HFF-Myc (cell line): Measurements from ENCODE around the gene CELF1.

Experiments used
- DNase-seq: peaks from one replicate; pipeline ENCODE4 v3.0.0-alpha.2; 2011; ENCODE audit warnings: low read depth; ENCODE audit errors: extremely low read depth
- H3K4me3 ChIP-seq: replicated peaks from 2 replicates; pipeline ENCODE4 v1.5.1; 2011; ENCODE audit warnings: low read depth, mild to moderate bottlenecking, control low read depth, low read length
- CTCF ChIP-seq: IDR thresholded peaks from 2 replicates; pipeline ENCODE4 v1.5.1; 2012; ENCODE audit warnings: mild to moderate bottlenecking, low read depth, low read length, control low read depth; ENCODE audit errors: missing control alignments

The CELF1 gene

DNA sequence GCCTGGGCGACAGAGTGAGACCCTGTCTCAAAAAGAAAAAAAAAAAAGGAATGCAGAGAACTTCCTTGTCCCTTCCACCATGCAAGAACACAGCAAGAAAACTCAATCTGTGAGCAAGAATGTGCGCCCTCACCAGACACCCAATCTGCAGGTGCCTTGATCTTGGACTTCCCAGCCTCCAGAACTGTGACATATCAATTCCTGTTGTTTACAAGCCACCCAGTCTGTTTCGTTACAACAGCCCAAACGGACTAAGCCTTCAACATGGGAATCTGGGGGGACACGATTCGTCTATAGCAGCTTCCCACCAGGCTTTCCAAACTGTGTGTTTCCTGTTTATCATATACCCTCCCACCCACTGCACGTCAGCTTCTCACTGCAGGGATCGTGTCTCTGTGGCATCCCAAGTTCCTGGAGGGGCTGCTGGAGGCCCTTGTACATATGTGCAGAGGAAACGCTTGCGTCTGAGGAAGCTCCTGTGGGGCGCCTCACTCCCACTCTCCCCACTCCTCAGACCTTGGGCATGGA is 115.7 kb downstream of the CELF1 start:
- no peak for DNase-seq
- TF ChIP-seq CTCF, result no peak
- H3K4me3 ChIP-seq, result no peak overlapping the region

DNA sequence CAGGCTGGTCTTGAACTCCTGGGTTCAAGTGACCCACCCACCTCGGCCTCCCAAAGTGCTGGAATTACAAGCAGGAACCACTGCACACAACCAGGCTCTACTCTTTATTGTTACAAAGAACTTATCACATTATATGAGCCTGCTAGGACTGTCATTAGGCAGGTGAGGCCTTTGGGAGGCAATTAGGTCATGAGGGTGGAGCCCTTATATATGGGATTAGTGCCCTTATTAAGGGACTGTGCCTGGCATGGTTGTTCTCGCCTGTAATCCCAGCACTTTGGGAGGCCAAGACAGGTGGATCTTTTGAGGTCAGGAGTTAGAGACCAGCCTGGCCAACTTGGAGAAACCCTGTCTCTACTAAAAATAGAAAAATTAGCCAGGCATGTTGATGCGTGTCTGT is 116.2 kb downstream of the CELF1 start:
- no peak for DNase-seq
- no peak for TF ChIP-seq CTCF

DNA sequence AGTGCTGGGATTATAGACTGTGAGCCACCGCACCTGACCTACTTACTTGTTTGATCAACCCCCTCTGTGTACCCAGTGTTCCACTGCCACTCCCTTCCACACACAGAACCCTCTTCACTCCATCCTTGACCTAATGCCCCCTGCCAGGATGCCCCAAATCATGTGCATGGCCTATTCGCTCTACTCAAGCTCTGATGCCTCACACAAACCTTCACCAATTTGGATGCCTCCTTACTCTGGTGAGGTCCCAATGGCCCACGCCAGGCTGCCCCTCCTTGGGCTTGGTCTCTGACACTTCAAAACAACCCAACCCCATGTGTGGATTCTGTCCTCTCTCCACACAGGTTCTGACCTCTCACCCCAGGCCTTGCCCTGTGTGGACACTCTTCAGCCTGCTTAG is 117.2 kb downstream of the CELF1 start:
- DNase-seq, result no peak
- no peak overlapping the region for H3K4me3 ChIP-seq
- no peak for TF ChIP-seq CTCF

More for the DNA sequence above, 116.2 kb downstream of the CELF1 start:
- no peak overlapping the region for H3K4me3 ChIP-seq

GRCh38 chr11:47434011-47434786 is 118.7 kb downstream of the CELF1 start:
- no peak overlapping the region for H3K4me3 ChIP-seq
- TF ChIP-seq CTCF, result no peak
- DNase-seq, result no peak

DNA sequence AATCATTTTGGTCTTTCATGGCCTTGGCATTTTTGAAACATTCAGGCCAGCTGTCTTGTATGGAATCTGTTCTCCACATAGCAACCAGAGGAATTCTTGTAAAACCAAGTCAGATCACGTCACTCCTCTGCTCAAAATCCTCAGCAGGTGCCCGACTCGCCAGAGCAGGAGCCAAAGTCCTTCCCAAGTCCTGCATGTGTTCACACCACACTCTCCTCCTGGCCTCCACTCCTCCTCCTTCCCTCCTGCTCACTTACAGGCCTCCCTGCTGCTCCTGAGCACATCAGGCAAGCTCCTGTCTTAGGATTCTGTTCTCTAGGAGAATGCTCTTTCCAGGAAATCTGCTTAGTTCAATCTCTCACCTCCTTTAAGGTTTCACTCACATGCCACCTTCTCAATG is 119.8 kb downstream of the CELF1 start:
- no peak for TF ChIP-seq CTCF
- no peak for DNase-seq

DNA sequence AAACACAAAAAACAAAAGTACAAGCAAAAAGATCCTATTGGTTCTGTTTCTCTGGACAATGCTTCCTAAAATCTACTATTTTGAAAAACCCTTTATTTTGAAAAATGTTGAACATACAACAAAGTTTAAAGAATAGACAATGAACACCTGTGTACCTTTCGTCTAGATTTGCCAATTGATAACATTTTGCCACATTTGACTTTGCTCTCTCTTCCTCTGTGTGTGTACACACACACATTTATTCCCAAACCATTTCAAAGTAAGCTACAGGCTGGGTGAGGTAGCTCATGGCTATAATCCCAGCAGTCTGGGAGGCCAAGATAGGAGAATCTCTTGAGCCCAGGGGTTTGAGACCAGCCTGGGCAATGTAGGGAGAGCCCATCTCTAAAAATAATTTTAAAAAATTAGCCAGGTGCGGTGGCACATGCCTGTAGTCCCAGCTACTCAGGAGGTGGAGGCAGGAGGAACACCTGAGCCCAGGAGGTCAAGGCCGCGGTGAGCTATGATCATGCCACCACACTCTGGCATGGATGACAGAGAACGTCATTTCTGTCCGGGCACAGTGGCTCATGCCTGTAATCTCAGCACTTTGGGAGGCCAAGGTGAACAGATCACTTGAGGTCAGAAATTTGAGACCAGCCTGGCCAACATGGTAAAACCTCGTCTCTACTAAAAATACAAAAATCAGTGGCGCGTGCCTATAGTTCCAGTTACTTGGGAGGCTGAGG is 121.4 kb downstream of the CELF1 start:
- no peak for TF ChIP-seq CTCF
- no peak for DNase-seq

More for the DNA sequence above, 119.8 kb downstream of the CELF1 start:
- no peak overlapping the region for H3K4me3 ChIP-seq

More for the DNA sequence above, 121.4 kb downstream of the CELF1 start:
- H3K4me3 ChIP-seq, result no peak overlapping the region
